Measurements from ENCODE around the gene PRKD1.

The PRKD1 gene

DNA sequence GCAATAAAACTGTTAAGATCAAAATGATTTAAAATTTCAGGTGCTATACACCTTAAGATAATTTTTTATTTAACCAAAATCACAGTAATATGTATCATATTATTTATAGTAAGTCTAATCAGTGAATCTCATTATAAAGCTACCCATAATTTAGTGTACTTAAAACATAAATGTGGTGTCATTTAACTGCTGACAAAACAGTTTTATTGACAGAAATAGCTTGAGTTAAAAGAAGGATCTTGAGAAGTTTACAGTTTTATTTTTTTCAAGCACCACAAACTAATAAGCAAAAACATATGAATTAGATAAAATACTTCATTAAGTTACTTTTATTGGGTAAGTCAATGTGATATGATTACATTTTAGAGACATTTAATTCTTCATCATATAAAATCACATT is 400.4 kb downstream of the PRKD1 start:
- Histone ChIP-seq H3K4me2 (ENCODE audit: insufficient read depth, low read length) (no peak overlapping the region), H3K79me2 (ENCODE audit: insufficient read depth, low read length) (no peaks in the 10 kb centered on the region), H4K20me1 (ENCODE audit: insufficient read depth, low read length) (no peaks in the 10 kb centered on the region), H3K4me3 (ENCODE audit: low read depth in 1 of 2, low read length in 2 of 2) (no peak overlapping the region), H3K9ac (ENCODE audit: low read depth, low read length) (no peak overlapping the region), H3K4me1 (ENCODE audit: insufficient read depth, low read length) (no peaks in the 10 kb centered on the region), H3K27me3 (ENCODE audit: insufficient read depth, low read length, poor library complexity) (no peaks in the 10 kb centered on the region), H3K27ac (ENCODE audit: low read length) (no peak overlapping the region), H3K9me3 (ENCODE audit: insufficient read depth, low read length, severe bottlenecking) (no peaks in the 10 kb centered on the region), H2AFZ (ENCODE audit: low read depth, low read length) (no peak overlapping the region), H3K36me3 (ENCODE audit: insufficient read depth, low read length) (no peaks in the 10 kb centered on the region)
- no peak for TF ChIP-seq EZH2 (IDR thresholded peaks at IDR 0.05; ENCODE audit: borderline replicate concordance, low read depth, low read length, severe bottlenecking)
- TF ChIP-seq, protein P1, sequence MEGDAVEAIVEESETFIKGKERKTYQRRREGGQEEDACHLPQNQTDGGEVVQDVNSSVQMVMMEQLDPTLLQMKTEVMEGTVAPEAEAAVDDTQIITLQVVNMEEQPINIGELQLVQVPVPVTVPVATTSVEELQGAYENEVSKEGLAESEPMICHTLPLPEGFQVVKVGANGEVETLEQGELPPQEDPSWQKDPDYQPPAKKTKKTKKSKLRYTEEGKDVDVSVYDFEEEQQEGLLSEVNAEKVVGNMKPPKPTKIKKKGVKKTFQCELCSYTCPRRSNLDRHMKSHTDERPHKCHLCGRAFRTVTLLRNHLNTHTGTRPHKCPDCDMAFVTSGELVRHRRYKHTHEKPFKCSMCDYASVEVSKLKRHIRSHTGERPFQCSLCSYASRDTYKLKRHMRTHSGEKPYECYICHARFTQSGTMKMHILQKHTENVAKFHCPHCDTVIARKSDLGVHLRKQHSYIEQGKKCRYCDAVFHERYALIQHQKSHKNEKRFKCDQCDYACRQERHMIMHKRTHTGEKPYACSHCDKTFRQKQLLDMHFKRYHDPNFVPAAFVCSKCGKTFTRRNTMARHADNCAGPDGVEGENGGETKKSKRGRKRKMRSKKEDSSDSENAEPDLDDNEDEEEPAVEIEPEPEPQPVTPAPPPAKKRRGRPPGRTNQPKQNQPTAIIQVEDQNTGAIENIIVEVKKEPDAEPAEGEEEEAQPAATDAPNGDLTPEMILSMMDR (IDR thresholded peaks at IDR 0.05; ENCODE audit: borderline replicate concordance, extremely low read depth, low read length, poor library complexity, severe bottlenecking) = no peak
- ATAC-seq (ENCODE audit: insufficient read depth, low read depth) (no peak), DNase-seq (no peak)

Measured in DND-41 (cell line).